GM19372 (cell line): ENCODE measurements around the gene EIF3K.

Source experiments
- ATAC-seq: cut with Tn5 transposase; IDR thresholded peaks from one replicate; pipeline ENCODE4 v1.9.1; 2021; ENCODE audit warnings: mild to moderate bottlenecking, low read depth, moderate library complexity; ENCODE audit not compliant: unreplicated experiment

Gene EIF3K

GRCh38 chr19:38665219-38665931 is 46.4 kb downstream of the EIF3K start:
- no peak for ATAC-seq

- ATAC-seq, result no peak
Observed at GRCh38 chr19:38665950-38666662, 47.1 kb downstream of the EIF3K start.

GRCh38 chr19:38666663-38667511 is 47.9 kb downstream of the EIF3K start:
- no peak for ATAC-seq

GRCh38 chr19:38667661-38668171 is 48.7 kb downstream of the EIF3K start:
- ATAC-seq, result no peak

- ATAC-seq, result no peak
Observed at GRCh38 chr19:38669552-38669951, 50.6 kb downstream of the EIF3K start.

- no peak for ATAC-seq
Observed at GRCh38 chr19:38670921-38671398, 52.0 kb downstream of the EIF3K start.

- ATAC-seq, result no peak
Observed at GRCh38 chr19:38671654-38672053, 52.7 kb downstream of the EIF3K start.

GRCh38 chr19:38673030-38673429 is 54.0 kb downstream of the EIF3K start:
- no peak for ATAC-seq

- no peak for ATAC-seq
Observed at GRCh38 chr19:38674388-38675171, 55.6 kb downstream of the EIF3K start.

- no peak for ATAC-seq
Observed at GRCh38 chr19:38675611-38676010, 56.6 kb downstream of the EIF3K start.

- ATAC-seq, result no peak
Observed at GRCh38 chr19:38676023-38676877, 57.3 kb downstream of the EIF3K start.

GRCh38 chr19:38676878-38677646 is 58.1 kb downstream of the EIF3K start:
- no peak for ATAC-seq

GRCh38 chr19:38678217-38678890 is 59.4 kb downstream of the EIF3K start:
- no peak for ATAC-seq

- ATAC-seq, result no peak
Observed at GRCh38 chr19:38678891-38679494, 60.0 kb downstream of the EIF3K start.

- no peak for ATAC-seq
Observed at GRCh38 chr19:38679839-38680238, 60.9 kb downstream of the EIF3K start.

- ATAC-seq, result no peak
Observed at GRCh38 chr19:38682195-38682867, 63.3 kb downstream of the EIF3K start.

- ATAC-seq, result no peak
Observed at GRCh38 chr19:38682872-38683392, 63.9 kb downstream of the EIF3K start.
